HepG2 (cell line): ENCODE data around the gene PKP3. TPM values are rescaled to one million over a fixed set of nuclear protein-coding genes. Genes with fewer than 3 reads are reported as not detected.

ENCODE experiments used
- ESRRA ChIP-seq: sonication (generic); formaldehyde crosslinking; IDR thresholded peaks from 2 replicates; pipeline ENCODE4 v1.5.1; 2020; ENCODE audit warnings: mild to moderate bottlenecking, low read depth, missing genetic modification reagents
- FOXA1 ChIP-seq, 2 experiments: fragments of 450-650 bp in 1 of 2; sonication (generic) in 1 of 2; formaldehyde crosslinking in 1 of 2; IDR thresholded peaks; 2 replicates each; pipeline versions ENCODE4 v1.4.0 to v1.6.1; 2016 to 2020; ENCODE audit warnings: missing genetic modification reagents in 1 of 2
- HNRNPL ChIP-seq: fragments of 200-400 bp; formaldehyde crosslinking; IDR thresholded peaks from 2 replicates; pipeline ENCODE4 v1.6.1; 2017; ENCODE audit warnings: mild to moderate bottlenecking, low read depth, low read length
- ISX ChIP-seq: sonication (generic); formaldehyde crosslinking; conservative IDR thresholded peaks from 2 replicates; pipeline ENCODE4 v1.5.0; 2020; ENCODE audit warnings: missing genetic modification reagents
- MAZ ChIP-seq, 2 experiments: sonication (generic) in 1 of 2; formaldehyde crosslinking in 1 of 2; IDR thresholded peaks; 2 replicates each; pipeline versions ENCODE4 v1.5.0 to v1.6.1; 2012 to 2020; ENCODE audit warnings: low read depth in 2 of 2, mild to moderate bottlenecking in 2 of 2, borderline replicate concordance in 1 of 2, improper control_type of control experiment in 1 of 2, low read length in 1 of 2, missing genetic modification reagents in 1 of 2, moderate library complexity in 1 of 2
- NCOA1 ChIP-seq: sonication (generic); formaldehyde crosslinking; IDR thresholded peaks from 2 replicates; pipeline ENCODE4 v1.9.0; 2021; ENCODE audit warnings: missing genetic modification reagents
- NFYB ChIP-seq: sonication (generic); formaldehyde crosslinking; IDR thresholded peaks from 2 replicates; pipeline ENCODE4 v1.4.0; 2020; ENCODE audit warnings: missing genetic modification reagents
- NPAS2 ChIP-seq: sonication (generic); formaldehyde crosslinking; IDR thresholded peaks from 2 replicates; pipeline ENCODE4 v1.8.0; 2022; ENCODE audit warnings: mild to moderate bottlenecking, missing genetic modification reagents, borderline replicate concordance
- NRL ChIP-seq: sonication (generic); formaldehyde crosslinking; IDR thresholded peaks from 2 replicates; pipeline ENCODE4 v1.5.0; 2020; ENCODE audit warnings: missing genetic modification reagents, mild to moderate bottlenecking, moderate library complexity, borderline replicate concordance
- PITX1 ChIP-seq: sonication (generic); formaldehyde crosslinking; IDR thresholded peaks from 2 replicates; pipeline ENCODE4 v1.5.1; 2020; ENCODE audit warnings: mild to moderate bottlenecking, missing genetic modification reagents
- SALL1 ChIP-seq: sonication (generic); formaldehyde crosslinking; IDR thresholded peaks from 2 replicates; pipeline ENCODE4 v1.8.0; 2022; ENCODE audit warnings: mild to moderate bottlenecking, missing genetic modification reagents
- SKI ChIP-seq: fragments of 450-650 bp; IDR thresholded peaks from one replicate; pipeline ENCODE4 v1.6.1; 2018; ENCODE audit warnings: mild to moderate bottlenecking; ENCODE audit not compliant: partially characterized antibody
- SMAD1 ChIP-seq: sonication (generic); formaldehyde crosslinking; IDR thresholded peaks from 2 replicates; pipeline ENCODE4 v1.4.0; 2020; ENCODE audit warnings: missing genetic modification reagents, low read depth, mild to moderate bottlenecking, borderline replicate concordance
- TAF1 ChIP-seq: sonication (generic); formaldehyde crosslinking; IDR thresholded peaks from 2 replicates; pipeline ENCODE4 v1.4.0; 2020; ENCODE audit warnings: missing genetic modification reagents
- ZFP62 ChIP-seq: sonication (generic); formaldehyde crosslinking; IDR thresholded peaks from 2 replicates; pipeline ENCODE4 v1.4.0; 2020; ENCODE audit warnings: missing genetic modification reagents
- ZFYVE20 ChIP-seq: sonication (generic); formaldehyde crosslinking; IDR thresholded peaks from 2 replicates; pipeline ENCODE4 v1.8.0; 2023; ENCODE audit warnings: low read depth, mild to moderate bottlenecking, moderate library complexity, missing genetic modification reagents, borderline replicate concordance
- ZNF225 ChIP-seq: sonication (generic); formaldehyde crosslinking; IDR thresholded peaks from 2 replicates; pipeline ENCODE4 v1.4.0; 2020; ENCODE audit warnings: mild to moderate bottlenecking, missing genetic modification reagents
- ZNF235 ChIP-seq: sonication (generic); formaldehyde crosslinking; IDR thresholded peaks from 2 replicates; pipeline ENCODE4 v1.8.1; 2023; ENCODE audit warnings: mild to moderate bottlenecking, missing genetic modification reagents, borderline replicate concordance
- ZNF451 ChIP-seq: sonication (generic); formaldehyde crosslinking; IDR thresholded peaks from 2 replicates; pipeline ENCODE4 v1.5.0; 2020; ENCODE audit warnings: mild to moderate bottlenecking, missing genetic modification reagents
- ZNF484 ChIP-seq: sonication (generic); formaldehyde crosslinking; IDR thresholded peaks from 2 replicates; pipeline ENCODE4 v1.5.1; 2020; ENCODE audit warnings: mild to moderate bottlenecking, low read depth, missing genetic modification reagents, borderline replicate concordance
- ZNF572 ChIP-seq: sonication (generic); formaldehyde crosslinking; IDR thresholded peaks from 2 replicates; pipeline ENCODE4 v1.5.1; 2020; ENCODE audit warnings: mild to moderate bottlenecking, missing genetic modification reagents
- ZNF577 ChIP-seq: sonication (generic); formaldehyde crosslinking; IDR thresholded peaks from 2 replicates; pipeline ENCODE4 v1.4.0; 2020; ENCODE audit warnings: mild to moderate bottlenecking, low read depth, missing genetic modification reagents, borderline replicate concordance
- ZNF605 ChIP-seq: sonication (generic); formaldehyde crosslinking; IDR thresholded peaks from 2 replicates; pipeline ENCODE4 v1.8.0; 2022; ENCODE audit warnings: mild to moderate bottlenecking, missing genetic modification reagents
- ZNF761 ChIP-seq: sonication (generic); formaldehyde crosslinking; conservative IDR thresholded peaks from 2 replicates; pipeline ENCODE4 v1.4.0; 2020; ENCODE audit warnings: mild to moderate bottlenecking, missing genetic modification reagents
- ZNF839 ChIP-seq: sonication (generic); formaldehyde crosslinking; IDR thresholded peaks from 2 replicates; pipeline ENCODE4 v1.4.0; 2020; ENCODE audit warnings: missing genetic modification reagents, mild to moderate bottlenecking, borderline replicate concordance
- ZNF841 ChIP-seq: sonication (generic); formaldehyde crosslinking; IDR thresholded peaks from 2 replicates; pipeline ENCODE4 v1.8.1; 2023; ENCODE audit warnings: missing genetic modification reagents, borderline replicate concordance
- polyA plus RNA-seq, 8 experiments: library from polyadenylated mRNA; depleted of rRNA in 3 of 8; stranded (reverse) in 7 of 8; unstranded in 1 of 8; fragments of >200 nt; fragmentation: Illumina TruSeq in 4 of 8; extraction: Trizol in 4 of 8; gene quantifications; 2 replicates each; pipeline versions ENCODE4 v1.2.1 to v1.2.3, GENCODE V29; 2011 to 2016; ENCODE audit warnings: low read depth in 4 of 8, missing spikeins in 1 of 8, mixed read lengths in 1 of 8; ENCODE audit not compliant: insufficient read depth in 1 of 8
- total RNA-seq, 5 experiments: library from RNA; depleted of rRNA; stranded (reverse); fragments of >200 nt; fragmentation: Illumina TruSeq; extraction: Trizol; gene quantifications; 2 replicates each; pipeline ENCODE4 v1.2.3, GENCODE V29; 2016; ENCODE audit warnings: low read depth in 1 of 5
- TF ChIP-seq, protein P1 (sequence below): sonication (generic); formaldehyde crosslinking; IDR thresholded peaks from 2 replicates; pipeline ENCODE4 v1.4.0; 2020; ENCODE audit warnings: missing genetic modification reagents
- TF ChIP-seq, protein P2 (sequence below): IDR thresholded peaks from 2 replicates; pipeline ENCODE4 v1.6.1; 2018; ENCODE audit warnings: missing genetic modification reagents

Gene PKP3
- total and polyA plus RNA-seq, 2 of the 13 experiments (the other 11 are each of a cell fraction or from before 2014, with no cell fraction given): 18.0 to 28.7 TPM

DNA sequence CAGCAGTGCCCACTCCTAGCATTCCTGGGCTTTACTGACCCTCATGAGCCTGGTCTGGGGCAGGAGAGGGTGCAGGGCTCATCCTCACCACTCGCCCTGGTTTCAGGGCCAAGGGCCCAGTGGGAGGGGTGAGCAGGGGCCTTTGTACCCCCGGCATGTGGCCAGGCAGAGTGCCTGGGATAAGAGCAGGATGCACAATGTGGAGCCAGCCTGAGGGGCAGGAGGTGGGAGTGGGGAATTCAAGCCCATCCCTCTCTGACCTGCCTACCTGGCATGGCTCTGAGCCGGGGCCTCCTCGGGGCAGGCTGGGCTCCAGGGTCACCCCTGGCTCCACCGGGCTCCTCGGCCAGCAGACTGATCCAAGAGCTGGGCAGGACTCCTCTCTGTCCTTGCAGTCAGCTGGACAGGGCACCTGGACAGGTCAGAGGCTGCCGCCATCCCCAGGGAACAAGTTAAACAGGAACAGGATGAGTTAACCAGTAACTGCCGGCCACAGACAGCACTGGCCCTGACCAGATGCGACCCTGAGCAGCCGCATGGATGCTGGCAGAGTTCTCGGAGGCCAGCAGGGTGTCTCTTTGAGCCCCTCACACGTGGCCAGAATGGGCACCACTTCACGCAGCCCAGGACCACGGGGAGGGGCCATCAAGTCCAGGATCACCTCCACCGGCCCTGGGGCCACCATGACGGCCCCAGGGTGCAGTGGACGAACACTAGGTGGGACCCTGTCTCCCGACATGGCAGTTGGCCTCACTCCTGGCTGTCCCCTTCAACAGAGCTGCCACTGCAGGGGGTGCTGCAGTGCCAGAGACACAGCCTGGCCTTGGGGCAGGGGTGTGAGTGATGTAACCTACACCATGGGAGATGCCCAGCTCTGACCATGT is 15.8 kb downstream of the PKP3 start (continued):
- TF ChIP-seq FOXA1 (IDR thresholded peaks at IDR 0.05) (no peak), FOXA1 (CRISPR knock-in tag; IDR thresholded peaks at IDR 0.05) (no peak), NRL (CRISPR knock-in tag) (peak; percentile 65), NFYB (CRISPR knock-in tag) (no peak), NPAS2 (CRISPR knock-in tag) (no peak), ZNF225 (no peak), ZNF841 (CRISPR knock-in tag) (no peak), ZNF577 (CRISPR knock-in tag) (no peak), ZNF451 (no peak), ZFP62 (no peak), ZFYVE20 (CRISPR knock-in tag) (no peak), ISX (CRISPR knock-in tag) (no peak), MAZ (IDR thresholded peaks at IDR 0.05; ENCODE audit: borderline replicate concordance, low read depth, low read length) (no peak), MAZ (CRISPR knock-in tag; IDR thresholded peaks at IDR 0.05; ENCODE audit: low read depth) (peak; percentile 76), ZNF235 (CRISPR knock-in tag) (no peak), PITX1 (peak; percentile 5; the same call in 1 of the 2 replicates), ZNF572 (CRISPR knock-in tag) (no peak), HNRNPL (peak; percentile 61; the same call in 1 of the 2 replicates), NCOA1 (CRISPR knock-in tag) (peak; percentile 47; the same call in 1 of the 2 replicates), ZNF484 (CRISPR knock-in tag) (no peak), SKI (peak; percentile 78), SALL1 (CRISPR knock-in tag) (peak; percentile 60), ZNF761 (0 out of 2 replicates have a peak, but pooled peaks have one; percentile 45), ESRRA (CRISPR knock-in tag) (peak; percentile 78), ZNF839 (CRISPR knock-in tag) (0 out of 2 replicates have a peak, but pooled peaks have one; percentile 7), TAF1 (CRISPR knock-in tag) (peak; percentile 59), ZNF605 (no peak), SMAD1 (peak; percentile 36; the same call in 1 of the 2 replicates)
- TF ChIP-seq, protein P1, sequence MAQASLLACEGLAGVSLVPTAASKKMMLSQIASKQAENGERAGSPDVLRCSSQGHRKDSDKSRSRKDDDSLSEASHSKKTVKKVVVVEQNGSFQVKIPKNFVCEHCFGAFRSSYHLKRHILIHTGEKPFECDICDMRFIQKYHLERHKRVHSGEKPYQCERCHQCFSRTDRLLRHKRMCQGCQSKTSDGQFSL (CRISPR knock-in tag): peak; percentile 65; the same call in 1 of the 2 replicates
- TF ChIP-seq, protein P2, sequence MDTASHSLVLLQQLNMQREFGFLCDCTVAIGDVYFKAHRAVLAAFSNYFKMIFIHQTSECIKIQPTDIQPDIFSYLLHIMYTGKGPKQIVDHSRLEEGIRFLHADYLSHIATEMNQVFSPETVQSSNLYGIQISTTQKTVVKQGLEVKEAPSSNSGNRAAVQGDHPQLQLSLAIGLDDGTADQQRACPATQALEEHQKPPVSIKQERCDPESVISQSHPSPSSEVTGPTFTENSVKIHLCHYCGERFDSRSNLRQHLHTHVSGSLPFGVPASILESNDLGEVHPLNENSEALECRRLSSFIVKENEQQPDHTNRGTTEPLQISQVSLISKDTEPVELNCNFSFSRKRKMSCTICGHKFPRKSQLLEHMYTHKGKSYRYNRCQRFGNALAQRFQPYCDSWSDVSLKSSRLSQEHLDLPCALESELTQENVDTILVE: 0 out of 2 replicates have a peak, but pooled peaks have one; percentile 33
